Stimulated activated naive CD4-positive, alpha-beta T cell (primary cell): Measurements from ENCODE around the gene TAF12.
"Not testable (repeated sequence)": the region's sequence is repeated elsewhere in the genome, so short reads cannot be mapped to it uniquely, and the experiment has no call there.

Experiments
- DNase-seq, 6 experiments: peaks; one replicate each; lab custom pipeline; 2025; lab: John Stamatoyannopoulos, UW

Gene TAF12

DNA sequence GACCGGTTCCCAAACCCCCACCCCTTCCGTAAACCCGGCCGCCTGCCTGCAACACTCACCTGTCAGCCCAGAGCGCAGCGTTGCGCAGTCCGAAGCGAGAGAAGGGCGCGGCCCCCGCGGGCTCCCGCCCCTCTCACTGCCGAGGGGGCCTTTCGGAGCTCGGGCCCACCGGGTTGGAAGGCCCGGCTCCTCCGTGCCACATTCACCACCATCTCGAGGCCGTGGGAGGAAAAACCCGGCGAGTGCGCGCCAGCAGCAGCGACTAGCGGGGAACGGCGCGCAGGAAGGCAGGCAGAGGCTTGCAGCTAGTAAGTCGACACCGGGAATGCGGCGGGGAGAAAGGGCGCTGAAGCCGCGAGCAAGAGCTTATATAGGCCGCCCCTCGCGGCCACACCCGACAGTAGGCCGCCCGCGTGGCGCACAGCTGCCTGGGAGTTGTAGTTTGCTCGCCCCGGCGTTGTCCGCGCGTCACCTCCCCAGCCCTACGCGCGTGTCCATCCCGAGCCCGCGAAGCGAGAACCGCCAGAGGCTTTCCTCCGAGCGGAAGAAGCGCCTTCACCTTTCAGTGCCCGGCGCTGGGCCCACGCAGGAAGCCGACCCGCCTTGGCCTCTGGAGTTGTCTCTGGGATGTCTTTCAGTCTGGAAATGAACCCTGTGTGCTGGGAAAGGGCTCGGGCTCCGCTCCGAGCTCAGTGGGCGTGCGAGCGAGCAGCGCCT lies 61.2 kb downstream of the TAF12 start:
- DNase-seq = peak; percentile 87 to 92 (median 90)

DNA sequence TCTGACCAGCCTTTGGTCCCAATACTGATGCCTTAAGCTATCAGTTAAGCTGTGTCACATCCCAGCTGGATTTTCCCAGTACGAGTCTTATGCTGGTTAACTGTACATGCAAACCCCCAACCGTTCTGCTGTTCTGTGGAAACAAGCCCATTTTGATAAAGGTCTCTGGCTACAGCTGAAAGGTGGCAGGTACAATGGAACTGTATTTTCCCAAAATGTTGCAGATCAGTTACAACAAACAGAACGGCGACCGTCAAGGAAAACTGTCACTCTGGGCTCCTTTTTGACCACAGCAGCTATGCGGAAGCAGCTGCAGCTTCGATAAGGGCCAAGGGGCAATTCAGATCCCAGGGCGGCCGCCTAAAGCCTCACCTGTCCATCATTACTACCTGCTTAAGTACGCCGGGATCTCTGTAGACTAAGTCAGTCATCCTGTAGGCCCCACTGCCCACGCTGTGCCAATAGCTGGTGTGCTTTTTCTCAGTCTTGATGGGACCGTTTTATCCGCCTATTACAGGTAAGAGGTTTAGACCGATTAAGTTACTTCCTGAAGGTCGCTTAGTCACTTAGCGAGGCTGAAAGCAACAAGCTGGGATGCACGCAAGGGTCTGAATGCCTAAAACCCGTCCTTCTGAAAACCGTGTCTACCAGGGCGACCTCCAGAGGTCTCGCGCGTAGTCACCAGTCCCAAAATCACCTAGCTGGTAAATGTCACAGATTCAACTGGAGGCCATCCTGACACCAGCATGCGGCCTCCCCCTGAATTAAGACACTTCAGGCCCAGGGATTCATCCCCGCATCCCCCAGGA lies 61.9 kb downstream of the TAF12 start:
- DNase-seq = peak in 4 of 6 experiments; percentile 36 to 82 (median 64)

DNA sequence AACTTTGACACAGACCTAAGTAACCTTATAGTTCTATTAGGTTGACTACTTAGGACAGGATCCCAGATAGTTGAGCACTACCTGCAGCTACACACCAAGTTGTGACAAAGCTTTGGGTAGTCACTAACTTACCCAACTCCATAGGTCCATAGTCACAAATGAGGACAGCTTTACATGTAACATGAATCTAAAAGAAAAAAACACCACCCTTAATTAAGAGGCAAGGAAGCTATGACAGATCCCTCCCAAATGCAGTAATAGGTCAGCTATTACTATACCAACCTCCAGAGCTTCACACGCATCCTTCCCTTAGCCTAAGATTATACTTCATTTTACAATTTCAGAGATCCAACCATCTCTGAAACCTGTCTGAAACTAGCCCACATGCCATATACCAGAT lies 63.5 kb downstream of the TAF12 start:
- DNase-seq = no peak

DNA sequence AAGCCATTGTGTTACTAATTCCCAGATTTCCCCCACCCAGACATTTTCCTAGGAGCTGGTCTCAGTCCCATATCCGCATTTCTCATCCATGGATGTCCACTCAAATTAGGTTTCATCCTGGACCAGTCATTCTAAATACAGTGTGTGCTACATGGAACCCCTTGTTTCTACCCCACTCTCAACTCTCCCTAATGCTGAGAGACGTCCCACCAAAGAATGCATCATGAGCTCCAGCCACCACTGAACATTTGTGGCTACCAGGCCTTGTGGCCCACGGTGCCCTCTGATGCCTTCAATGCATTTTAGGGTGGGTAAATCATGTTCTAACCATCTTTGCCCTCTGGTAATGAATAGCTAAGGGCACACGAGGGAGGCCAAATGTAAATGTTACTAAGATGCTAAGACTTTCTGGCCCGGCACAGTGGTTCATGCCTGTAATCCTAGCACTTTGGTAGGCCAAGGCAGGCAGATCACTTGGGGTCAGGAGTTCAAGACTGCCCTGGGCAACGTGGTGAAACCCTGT lies 64.1 kb downstream of the TAF12 start:
- DNase-seq = no peak

DNA sequence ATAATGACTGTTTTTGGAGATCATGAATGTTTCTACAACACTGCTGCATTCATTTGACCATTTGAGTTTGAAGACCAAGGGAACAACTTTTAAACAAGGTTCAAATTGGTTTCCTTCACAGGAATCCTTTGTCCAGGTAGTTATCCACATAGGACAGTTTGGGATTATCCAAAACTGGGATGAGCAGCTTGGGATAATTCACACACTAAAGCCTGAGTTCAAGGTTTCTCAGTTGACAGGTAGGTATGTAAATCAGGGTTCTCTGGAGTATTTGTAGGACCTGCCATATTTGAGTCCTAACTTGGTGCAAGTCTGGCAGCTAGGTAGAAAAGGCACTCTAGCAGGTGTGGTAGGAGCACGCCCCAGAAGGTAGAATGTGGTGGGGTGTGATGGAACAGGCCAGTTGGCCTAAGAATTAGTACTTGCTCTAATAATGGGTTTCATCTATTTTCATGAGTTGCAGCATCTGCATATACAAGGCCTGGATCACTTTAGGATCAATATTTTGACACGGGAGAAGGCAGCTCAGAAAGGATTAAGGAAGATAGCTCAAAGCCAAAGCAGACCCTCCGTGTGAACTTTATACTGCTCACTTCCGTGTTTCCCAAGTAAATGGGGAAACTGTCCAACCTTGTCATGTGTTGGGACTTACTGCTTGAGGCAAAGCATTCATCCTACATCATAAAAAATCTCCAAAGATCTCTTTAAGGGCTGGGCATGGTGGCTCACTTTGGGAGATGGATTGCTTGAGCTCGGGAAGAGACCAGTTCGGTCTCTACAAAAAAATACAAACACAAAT lies 64.9 kb downstream of the TAF12 start:
- no peak for DNase-seq

DNA sequence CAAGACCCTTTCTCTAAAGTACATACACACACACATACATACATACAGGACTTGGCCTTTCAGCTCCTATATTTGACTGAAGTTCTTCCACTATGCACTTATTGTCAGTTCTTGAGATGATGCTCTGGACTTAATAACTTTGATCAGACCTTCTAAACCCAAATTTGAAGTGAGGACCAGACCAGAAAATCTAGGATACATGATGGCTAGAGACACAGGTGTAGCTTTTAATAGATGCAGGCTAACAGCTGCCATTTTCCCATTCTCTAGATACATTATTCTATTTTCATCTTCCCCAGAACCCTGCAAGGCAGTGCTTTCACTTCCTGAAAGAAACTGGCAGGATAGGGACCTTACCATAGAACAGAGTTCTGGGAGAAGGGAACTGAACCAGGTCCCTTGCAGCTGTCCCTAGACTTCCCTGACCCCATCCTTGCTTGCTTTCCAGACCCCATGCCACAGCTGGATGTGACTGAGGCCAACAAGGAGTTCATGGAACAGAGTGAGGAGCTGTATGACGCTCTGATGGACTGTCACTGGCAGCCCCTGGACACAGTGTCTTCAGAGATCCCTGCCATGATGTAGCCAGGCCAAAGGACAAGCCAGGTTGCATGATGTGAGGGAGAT lies 65.7 kb downstream of the TAF12 start:
- DNase-seq = no peak

DNA sequence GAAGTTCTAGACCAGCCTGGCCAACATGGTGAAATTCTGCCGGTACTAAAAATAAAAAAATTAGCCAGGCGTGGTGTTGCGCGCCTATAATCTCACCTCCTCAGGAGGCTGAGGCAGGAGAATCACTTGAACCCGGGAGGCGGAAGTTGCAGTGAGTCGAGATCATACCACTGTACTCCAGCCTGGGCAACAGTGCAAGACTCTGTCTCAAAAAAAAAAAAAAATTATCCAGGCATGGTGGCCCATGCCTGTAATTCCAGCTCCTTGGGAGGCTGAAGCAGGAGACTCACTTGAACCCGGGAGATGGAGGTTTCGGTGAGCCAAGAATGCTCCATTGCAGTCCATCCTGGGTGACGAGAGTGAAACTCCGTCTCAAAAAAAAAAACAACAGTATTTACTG lies 69.3 kb downstream of the TAF12 start:
- DNase-seq = no peak

DNA sequence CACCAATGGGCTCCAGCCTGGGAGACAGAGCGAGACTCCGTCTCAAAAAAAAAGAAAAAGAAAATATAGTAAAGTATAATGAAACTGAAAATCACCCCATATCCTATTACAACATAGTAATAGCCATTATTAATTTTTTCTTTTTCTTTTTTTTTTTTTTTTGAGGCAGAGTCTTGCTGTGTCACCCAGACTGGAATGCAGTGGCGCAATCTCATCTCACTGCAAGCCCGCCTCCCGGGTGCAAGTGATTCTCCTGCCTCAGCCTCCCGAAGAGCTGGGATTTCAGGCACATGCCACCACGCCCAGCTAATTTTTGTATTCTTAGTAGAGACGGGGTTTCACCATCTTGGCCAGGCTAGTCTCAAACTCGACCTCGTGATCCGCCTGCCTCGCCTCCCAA lies 70.0 kb downstream of the TAF12 start:
- not testable (repeated sequence) for DNase-seq

DNA sequence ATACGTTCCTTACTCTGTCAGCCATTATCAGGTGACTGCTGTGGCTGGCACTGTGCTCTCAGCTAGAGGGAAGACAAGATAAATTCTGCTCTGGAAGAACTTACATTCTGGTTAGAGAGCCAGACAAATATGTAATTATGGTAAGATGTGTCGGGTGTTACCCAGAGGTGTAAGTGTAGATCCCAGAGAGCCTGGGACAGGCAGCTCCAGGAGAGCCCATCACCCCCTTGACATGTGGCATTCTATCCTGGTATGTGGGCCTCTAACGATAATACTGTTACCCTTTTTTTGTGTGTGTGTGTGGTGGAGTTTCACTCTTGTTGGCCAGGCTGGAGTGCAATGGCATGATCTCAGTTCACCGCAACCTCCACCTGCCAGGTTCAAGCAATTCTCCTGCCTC lies 71.0 kb downstream of the TAF12 start:
- DNase-seq = no peak

DNA sequence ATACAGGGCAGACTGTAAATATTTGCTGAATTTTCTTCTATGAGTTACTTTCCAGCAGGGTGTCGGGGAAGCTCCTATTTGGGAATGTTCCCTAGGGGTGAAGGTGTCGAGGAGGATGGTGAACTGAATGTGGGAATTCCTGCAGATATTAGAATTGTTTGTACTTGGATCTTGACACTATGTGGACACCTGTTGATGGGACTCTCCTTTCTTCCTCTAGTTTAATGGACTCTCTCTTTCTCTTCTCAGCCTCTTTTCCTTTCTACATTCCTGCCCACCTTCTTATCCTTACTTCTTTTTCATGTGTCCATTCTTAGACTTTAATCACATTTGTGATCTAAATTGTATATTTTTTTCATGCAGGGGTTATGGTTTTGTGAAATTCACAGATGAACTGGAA lies 75.9 kb downstream of the TAF12 start:
- no peak for DNase-seq

DNA sequence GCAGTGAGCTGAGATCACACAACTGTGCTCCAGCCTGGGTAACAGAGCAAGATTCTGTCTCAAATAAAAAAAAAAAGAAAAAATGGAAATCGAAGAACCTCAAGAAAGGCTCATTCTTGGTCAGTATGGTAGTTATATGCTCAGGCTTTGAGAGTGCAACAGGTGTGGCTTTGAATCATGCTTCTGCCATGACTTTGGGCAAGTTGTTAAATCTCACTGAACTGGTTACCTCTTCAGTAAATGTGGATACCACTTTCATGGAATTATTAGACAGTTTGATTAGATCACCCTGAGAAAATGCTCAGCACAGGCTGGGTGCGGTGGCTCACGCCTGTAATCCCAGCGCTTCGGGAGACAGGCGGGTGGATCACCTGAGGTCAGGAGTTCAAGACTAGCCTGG lies 77.1 kb downstream of the TAF12 start:
- no peak for DNase-seq

DNA sequence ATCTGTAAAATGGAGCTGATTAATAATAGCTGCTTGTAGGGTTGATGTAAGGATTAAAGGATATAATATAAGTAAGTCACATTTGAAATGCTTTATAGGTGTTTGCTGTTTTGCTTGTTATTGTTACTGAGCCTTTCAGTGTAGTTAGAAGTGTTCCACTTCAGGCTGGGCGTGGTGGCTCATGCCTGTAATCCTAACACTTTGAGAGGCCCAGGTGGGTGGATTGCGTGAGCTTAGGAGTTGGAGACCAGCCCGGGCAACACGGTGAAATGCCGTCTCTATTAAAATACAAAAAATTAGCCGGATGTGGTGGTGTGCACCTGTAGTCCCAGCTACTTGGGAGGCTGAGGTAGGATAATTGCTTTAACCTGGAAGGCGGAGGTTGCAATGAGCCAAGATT lies 77.8 kb downstream of the TAF12 start:
- DNase-seq = no peak

DNA sequence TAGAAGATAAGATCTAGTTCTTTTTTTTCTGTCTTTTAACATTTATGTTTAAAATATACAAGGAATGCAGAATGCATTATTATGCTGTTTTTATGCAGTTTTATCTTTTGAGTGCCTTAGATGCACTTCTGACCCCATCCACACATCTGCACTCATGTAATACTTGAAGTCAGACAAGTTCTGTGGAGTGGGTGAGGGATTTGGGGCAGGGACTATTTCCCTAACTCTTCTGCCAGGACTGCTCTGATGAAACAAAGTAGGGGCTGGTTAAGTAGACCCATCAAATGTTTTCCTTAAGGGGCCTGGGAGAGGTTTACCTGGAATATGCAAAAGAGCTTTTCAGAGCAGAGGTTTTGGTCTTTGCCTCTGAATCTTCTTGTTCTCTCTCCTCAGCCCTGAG lies 78.6 kb downstream of the TAF12 start:
- no peak for DNase-seq

DNA sequence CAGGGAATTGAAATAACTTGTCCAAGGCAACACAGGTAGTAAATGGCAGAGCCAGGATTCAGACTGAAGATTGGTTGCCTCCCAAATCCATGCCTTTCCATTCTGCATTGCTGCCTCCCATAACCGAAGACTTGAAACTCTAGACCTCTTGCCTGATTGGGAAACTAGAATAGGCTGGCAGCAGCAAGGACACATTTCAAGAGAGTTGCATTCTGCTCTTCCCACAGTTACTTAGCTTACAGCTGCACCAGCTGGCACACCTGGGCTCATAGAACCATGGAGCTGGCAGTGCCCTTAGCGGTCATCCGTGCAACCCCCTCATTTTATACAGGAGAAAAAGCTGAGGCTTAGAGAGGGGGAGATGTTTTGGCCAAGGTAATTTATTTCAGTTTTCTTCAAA lies 82.0 kb downstream of the TAF12 start:
- DNase-seq = no peak
